PC-9 (cell line): ENCODE measurements around the gene PXMP2.

Source experiments
- EZH2 ChIP-seq: fragments of 200-600 bp; sonication (generic); IDR thresholded peaks from 2 replicates; pipeline ENCODE4 v1.8.0; 2017; ENCODE audit warnings: antibody characterized with exemption, low read depth
- TF ChIP-seq, protein P1 (sequence below): fragments of 200-600 bp; sonication (generic); conservative IDR thresholded peaks from 2 replicates; pipeline ENCODE4 v1.6.1; 2017; ENCODE audit warnings: mixed run types, antibody characterized with exemption, mild to moderate bottlenecking, moderate library complexity

DNA sequence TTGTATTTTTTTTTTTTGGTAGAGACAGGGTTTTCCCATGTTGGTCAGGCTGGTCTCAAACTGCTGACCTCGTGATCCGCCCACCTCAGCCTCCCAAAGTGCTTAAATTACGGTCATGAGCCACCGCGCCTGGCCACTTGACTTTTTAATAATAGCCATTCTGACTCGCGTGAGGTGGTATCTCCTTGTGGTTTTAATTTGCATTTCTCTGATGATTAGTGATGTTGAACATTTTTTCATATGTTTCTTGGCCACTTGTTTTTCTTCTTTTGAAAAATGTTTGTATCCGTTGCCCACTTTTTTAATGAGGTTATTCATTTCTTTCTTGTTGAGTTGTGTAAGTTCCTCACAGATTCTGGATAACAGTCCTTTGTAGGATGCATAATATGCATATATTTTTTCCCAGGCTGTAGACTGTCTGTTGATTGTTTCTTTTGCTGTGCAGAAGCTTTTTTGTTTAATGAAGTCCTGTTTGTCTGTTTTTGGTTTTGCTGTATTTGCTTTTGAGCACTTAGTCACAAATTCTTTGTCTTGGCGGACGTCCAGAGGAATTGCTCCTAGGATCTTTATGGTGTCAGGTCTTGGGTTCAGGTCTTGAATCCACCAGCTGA is 12.9 kb downstream of the PXMP2 start:
- TF ChIP-seq, protein P1, sequence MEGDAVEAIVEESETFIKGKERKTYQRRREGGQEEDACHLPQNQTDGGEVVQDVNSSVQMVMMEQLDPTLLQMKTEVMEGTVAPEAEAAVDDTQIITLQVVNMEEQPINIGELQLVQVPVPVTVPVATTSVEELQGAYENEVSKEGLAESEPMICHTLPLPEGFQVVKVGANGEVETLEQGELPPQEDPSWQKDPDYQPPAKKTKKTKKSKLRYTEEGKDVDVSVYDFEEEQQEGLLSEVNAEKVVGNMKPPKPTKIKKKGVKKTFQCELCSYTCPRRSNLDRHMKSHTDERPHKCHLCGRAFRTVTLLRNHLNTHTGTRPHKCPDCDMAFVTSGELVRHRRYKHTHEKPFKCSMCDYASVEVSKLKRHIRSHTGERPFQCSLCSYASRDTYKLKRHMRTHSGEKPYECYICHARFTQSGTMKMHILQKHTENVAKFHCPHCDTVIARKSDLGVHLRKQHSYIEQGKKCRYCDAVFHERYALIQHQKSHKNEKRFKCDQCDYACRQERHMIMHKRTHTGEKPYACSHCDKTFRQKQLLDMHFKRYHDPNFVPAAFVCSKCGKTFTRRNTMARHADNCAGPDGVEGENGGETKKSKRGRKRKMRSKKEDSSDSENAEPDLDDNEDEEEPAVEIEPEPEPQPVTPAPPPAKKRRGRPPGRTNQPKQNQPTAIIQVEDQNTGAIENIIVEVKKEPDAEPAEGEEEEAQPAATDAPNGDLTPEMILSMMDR, result no peak
- TF ChIP-seq EZH2, result no peak
